ENCODE results near the gene SPO11. TPM values are rescaled to one million over a fixed set of nuclear protein-coding genes. Genes with fewer than 3 reads are reported as not detected.
A peak's percentile ranks its signal among the peaks of the same experiment; 100 is the strongest.

Gene SPO11
- total RNA-seq, 4 donors from 2014 or later = not detected

DNA sequence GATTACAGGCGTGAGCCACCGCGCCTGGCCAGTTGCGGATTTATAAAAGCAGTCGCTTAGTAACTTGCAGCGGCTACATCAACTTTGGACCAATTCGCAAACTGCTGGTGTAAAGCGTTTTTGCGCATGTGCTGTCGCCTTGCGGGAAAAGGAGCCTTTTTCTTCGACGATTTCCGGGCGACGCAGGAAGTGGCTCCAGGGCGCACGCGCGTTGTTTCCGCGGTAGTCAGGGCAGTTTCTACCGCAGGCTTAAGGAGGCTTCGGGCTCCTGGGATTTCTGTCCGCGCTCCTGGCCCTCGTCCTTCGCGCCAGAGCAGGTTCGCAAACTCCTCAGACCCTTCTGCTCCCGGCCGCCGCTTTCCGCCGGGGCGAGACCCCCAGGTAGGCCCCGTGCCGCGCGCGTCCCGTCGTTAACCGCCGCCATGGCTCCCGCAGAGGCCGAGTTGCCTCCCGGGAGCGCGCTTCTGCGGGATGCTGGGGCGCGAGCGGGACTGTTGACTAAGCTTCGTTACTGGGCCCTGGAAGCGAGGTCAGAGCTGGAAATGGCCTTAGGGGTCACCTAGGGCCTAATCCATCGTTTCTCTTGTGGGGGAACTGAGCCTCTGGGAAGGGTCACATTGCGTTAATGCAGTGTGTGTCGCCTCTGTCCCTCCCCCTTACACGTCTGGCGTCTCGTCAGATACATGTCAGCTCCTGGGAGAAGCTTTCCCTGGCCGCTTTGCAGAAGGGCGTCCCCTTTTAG lies 21.6 kb downstream of the SPO11 start, which contains the start of gene RAE1:
Gene RAE1 (plus strand): TSS at position 214 of the 742 bp plus-strand sequence. CDS start 2,784 bp downstream, outside the sequence.
- TF ChIP-seq, protein P1, sequence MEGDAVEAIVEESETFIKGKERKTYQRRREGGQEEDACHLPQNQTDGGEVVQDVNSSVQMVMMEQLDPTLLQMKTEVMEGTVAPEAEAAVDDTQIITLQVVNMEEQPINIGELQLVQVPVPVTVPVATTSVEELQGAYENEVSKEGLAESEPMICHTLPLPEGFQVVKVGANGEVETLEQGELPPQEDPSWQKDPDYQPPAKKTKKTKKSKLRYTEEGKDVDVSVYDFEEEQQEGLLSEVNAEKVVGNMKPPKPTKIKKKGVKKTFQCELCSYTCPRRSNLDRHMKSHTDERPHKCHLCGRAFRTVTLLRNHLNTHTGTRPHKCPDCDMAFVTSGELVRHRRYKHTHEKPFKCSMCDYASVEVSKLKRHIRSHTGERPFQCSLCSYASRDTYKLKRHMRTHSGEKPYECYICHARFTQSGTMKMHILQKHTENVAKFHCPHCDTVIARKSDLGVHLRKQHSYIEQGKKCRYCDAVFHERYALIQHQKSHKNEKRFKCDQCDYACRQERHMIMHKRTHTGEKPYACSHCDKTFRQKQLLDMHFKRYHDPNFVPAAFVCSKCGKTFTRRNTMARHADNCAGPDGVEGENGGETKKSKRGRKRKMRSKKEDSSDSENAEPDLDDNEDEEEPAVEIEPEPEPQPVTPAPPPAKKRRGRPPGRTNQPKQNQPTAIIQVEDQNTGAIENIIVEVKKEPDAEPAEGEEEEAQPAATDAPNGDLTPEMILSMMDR (IDR thresholded peaks at IDR 0.05) = no peak
- peak; percentile 70 for ATAC-seq (ENCODE audit: low FRiP score)
- peak; percentile 75 for DNase-seq (ENCODE audit: low spot score)

DNA sequence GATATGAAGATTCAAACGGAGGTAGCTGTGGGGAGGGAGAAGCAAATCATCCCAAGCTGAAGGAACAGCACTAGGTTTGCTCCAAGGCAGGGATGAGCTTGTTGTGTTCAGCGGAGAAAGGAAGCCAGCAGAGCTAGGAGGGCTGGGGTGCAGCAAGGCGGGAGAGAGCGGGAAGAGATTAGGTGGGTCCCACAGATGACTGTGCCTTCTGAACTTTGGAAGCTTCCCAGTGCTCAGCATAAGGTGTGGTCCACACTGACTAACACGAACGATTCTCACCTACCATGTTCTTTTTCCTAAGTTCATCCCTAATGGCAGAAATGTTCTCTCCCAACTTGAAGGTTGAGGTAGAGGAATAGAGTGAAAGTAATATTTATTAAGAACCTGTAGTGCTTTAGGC lies 22.7 kb downstream of the SPO11 start:
- TF ChIP-seq, protein P1 (IDR thresholded peaks at IDR 0.05) = no peak
- ATAC-seq (ENCODE audit: low FRiP score) (no peak), DNase-seq (ENCODE audit: low spot score) (no peak)

DNA sequence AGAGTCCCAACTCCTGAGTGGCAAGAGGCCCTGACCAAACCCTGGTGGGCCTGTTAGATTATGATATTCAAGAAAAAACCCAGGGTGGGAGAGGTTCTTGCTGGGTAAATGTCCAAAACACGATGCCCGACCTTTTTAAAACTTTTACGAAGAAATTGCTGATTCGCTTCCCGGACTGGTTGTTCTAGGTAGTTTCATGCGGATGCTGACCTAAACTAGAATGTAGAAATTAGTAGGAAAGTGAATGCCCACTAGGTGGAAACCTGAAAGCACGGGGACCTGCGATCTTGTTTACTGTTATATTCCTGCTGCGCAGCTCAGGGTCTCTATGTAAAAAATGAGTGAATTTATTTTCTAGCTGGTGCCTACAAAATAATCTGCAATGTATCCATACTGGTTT lies 23.7 kb downstream of the SPO11 start:
- no peak for ATAC-seq (ENCODE audit: low FRiP score)
- TF ChIP-seq, protein P1 (IDR thresholded peaks at IDR 0.05) = no peak
- no peak for DNase-seq (ENCODE audit: low spot score)

DNA sequence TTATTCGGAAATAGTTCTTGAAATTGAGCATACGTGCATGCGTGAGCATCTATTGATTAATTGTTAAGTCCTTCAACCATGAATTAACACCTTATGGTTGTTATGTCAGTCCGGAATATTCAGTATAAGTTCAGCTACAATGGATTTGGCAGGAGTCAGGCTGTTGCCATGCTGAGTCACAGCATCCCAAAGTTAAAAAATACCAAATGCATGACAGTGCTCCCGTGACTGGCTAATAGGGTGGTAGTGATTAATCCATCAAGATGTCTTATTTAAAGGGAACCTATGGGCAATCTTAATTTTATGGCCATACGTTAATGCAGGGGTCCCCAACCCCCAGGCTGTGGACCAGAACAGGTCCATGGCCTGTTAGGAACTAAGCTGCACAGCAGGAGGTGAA lies 31.9 kb downstream of the SPO11 start:
- TF ChIP-seq, protein P1 (IDR thresholded peaks at IDR 0.05) = no peak
- ATAC-seq (ENCODE audit: low FRiP score) (peak; percentile 39), DNase-seq (ENCODE audit: low spot score) (no peak)

DNA sequence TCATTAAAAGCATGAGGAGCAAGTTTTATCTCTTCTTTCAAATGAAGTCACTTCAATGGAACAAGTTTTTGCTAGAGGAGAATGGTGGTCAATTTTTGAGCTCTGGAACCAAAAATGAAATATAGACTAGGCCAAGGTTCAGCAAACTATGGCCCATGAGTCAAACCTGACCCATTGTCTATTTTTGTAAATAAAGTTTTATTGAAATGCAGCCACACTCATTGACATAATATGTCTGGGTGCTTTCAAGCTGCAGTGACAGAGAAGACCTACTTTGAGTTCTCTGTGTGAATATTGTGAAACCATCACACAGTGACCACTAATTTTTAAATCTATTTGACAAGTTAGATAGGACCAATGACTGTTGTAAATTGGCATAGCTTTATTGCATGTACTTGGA lies 34.8 kb downstream of the SPO11 start:
- ATAC-seq (ENCODE audit: low FRiP score) = no peak
- TF ChIP-seq, protein P1 (IDR thresholded peaks at IDR 0.05) = no peak
- no peak for DNase-seq (ENCODE audit: low spot score)

DNA sequence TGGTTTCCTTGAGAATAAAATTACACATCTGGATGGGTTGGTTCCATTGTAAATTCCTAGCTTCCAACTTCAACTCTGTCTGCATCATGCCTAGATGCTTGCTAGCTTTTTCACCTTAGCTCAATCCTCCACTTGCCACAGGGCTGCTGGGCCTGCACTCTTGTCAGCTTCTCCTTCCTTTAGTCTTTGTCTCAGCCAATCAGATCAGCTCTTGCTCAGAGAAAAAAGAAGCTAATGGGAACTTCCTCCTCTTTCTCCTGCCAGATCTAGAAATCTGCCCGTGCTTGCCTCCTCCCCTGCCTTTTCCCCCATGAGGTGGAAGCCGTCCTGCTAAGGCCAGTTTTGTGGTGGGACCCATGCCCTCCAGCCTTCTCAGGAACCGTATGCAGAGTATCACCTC lies 40.0 kb downstream of the SPO11 start:
- ATAC-seq (ENCODE audit: low FRiP score) (no peak), DNase-seq (ENCODE audit: low spot score) (no peak)
- TF ChIP-seq, protein P1 (IDR thresholded peaks at IDR 0.05) = no peak

DNA sequence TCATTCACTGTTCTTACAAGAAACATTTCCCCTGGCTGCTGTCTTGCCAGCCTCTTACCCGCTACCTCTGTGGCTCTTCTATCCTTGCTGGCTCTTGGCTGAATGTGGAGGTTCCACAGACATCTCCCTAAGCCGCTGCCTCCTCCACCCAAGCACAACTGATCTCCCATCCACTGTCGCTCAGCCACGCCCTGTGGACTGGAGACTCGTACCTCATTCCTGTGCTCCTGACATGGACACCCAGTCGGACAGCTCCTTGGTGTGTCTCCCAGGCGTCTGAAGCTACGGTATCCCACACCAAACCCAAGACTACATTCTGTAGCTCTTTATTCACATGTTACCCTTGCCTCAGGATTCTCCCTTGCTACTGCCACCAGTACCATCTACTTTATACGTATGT lies 40.7 kb downstream of the SPO11 start:
- TF ChIP-seq, protein P1 (IDR thresholded peaks at IDR 0.05) = no peak
- ATAC-seq (ENCODE audit: low FRiP score) (no peak), DNase-seq (ENCODE audit: low spot score) (no peak)

Data from omental fat pad (tissue), 4 donors.